ENCODE measurements around the gene LRMDA. TPM values are rescaled to one million over a fixed set of nuclear protein-coding genes. Genes with fewer than 3 reads are reported as not detected.

LRMDA gene
- total RNA-seq, 1 donor: under 0.01 TPM

DNA sequence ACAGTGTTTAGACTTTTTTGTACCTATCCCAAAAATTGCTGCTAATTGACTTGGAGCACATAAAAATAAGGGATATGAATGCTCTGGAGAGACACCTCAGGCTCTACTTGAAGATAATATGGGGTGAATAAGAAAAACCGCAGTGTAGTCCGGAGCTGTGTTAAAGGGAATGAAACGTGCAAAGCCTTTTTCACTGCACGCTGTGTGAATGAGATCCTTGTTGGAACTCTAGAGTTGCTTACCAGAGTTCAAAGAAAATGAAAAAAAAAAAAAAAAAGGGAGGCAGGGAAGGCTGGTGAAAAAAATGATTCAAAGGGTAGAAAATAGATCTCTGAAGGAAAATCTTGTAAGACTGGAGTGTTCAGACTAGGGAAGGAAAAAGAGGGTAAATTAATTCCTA is 226.6 kb downstream of the LRMDA start:
- H3K4me3 ChIP-seq (ENCODE audit: low read depth, low read length): no peak overlapping the region
- no peak for DNase-seq (ENCODE audit: low read depth)
- TF ChIP-seq, protein P1, sequence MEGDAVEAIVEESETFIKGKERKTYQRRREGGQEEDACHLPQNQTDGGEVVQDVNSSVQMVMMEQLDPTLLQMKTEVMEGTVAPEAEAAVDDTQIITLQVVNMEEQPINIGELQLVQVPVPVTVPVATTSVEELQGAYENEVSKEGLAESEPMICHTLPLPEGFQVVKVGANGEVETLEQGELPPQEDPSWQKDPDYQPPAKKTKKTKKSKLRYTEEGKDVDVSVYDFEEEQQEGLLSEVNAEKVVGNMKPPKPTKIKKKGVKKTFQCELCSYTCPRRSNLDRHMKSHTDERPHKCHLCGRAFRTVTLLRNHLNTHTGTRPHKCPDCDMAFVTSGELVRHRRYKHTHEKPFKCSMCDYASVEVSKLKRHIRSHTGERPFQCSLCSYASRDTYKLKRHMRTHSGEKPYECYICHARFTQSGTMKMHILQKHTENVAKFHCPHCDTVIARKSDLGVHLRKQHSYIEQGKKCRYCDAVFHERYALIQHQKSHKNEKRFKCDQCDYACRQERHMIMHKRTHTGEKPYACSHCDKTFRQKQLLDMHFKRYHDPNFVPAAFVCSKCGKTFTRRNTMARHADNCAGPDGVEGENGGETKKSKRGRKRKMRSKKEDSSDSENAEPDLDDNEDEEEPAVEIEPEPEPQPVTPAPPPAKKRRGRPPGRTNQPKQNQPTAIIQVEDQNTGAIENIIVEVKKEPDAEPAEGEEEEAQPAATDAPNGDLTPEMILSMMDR (IDR thresholded peaks at IDR 0.05; ENCODE audit: insufficient read depth, low read depth, low read length): no peak

DNA sequence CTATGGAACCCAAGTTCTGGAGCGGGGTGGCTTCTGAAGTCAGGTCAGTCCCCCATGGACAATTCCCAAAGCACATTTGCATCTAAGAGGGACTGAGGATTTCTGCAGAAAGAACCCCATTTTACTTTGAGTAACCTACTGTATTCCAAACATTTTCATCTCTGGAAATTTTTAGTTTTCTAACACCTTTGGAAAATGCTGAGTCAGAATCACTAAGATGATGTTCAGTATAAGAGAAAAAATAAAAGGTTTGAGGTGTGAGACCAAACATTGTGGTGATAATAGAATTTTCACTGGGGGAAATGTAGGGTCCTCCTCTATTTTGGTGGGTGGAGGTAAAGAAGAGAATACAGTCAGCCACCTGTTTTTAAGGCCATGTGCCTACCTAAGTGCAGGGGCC is 227.1 kb downstream of the LRMDA start:
- no peak for DNase-seq (ENCODE audit: low read depth)
- no peak overlapping the region for H3K4me3 ChIP-seq (ENCODE audit: low read depth, low read length)
- TF ChIP-seq, protein P1 (IDR thresholded peaks at IDR 0.05; ENCODE audit: insufficient read depth, low read depth, low read length): no peak

DNA sequence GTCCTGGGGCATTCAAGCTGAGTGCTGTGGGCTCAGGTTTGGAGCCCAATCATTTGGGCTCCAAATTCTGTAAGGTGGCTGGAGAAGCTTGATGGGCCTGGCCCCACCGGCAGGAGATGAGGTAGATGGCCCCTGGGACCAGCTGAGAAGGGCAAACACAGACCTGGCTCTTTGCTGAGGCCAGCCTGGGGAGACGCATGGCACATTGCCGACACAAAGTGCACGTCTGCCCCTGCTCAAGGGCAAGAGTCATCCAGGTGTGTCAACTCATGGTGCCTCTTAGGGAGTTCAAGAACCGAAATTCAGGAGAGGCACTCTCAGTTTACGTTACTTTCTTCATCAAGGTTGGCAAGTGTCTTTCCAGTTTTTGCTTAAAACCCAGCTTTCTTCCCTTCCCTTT is 227.5 kb downstream of the LRMDA start:
- DNase-seq (ENCODE audit: low read depth): no peak
- H3K4me3 ChIP-seq (ENCODE audit: low read depth, low read length): no peak overlapping the region
- TF ChIP-seq, protein P1 (IDR thresholded peaks at IDR 0.05; ENCODE audit: insufficient read depth, low read depth, low read length): no peak

GRCh38 chr10:75660823-75661222 is 229.4 kb downstream of the LRMDA start:
- TF ChIP-seq, protein P1 (IDR thresholded peaks at IDR 0.05; ENCODE audit: insufficient read depth, low read depth, low read length): no peak
- DNase-seq (ENCODE audit: low read depth): no peak

GRCh38 chr10:75662715-75663114 is 231.3 kb downstream of the LRMDA start:
- TF ChIP-seq, protein P1 (IDR thresholded peaks at IDR 0.05; ENCODE audit: insufficient read depth, low read depth, low read length): no peak
- no peak overlapping the region for H3K4me3 ChIP-seq (ENCODE audit: low read depth, low read length)
- DNase-seq (ENCODE audit: low read depth): peak; percentile 83

More at GRCh38 chr10:75660823-75661222, 229.4 kb downstream of the LRMDA start:
- H3K4me3 ChIP-seq (ENCODE audit: low read depth, low read length): no peak overlapping the region

DNA sequence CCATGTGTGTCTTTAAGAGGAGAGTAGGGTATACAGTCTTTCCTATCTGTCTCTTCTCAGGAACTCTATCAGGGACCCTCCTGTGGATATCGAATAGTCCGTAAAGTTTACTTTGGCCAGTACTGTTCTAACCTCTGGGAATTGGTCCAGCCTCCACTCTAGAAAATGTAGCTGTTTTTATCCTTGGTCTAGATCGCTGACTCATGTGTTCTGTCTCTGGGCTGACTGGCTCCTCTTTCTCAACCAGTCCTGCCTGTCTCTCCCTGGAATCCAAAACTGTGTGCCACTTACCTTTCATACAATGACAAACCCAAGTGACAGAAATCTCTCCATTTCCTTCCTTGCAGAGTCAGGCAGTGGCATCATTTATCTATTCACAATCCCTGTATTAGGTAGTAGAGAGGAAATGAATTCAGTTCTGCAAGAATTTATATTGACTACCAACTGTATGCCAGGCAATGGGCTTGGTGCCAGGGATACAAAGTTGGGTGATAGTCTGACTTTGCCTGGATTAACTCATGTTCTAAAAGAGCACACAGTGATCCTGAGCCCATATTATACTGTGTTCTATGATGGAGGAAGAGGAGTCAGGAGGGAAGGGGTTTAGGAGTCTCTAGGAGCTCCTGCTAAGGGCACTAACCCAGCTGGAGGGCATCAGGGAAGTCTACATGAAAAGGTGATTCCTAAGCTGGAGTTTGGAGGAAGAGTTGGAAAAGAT is 232.7 kb downstream of the LRMDA start:
- TF ChIP-seq, protein P1 (IDR thresholded peaks at IDR 0.05; ENCODE audit: insufficient read depth, low read depth, low read length): no peak
- no peak for DNase-seq (ENCODE audit: low read depth)
- no peak overlapping the region for H3K4me3 ChIP-seq (ENCODE audit: low read depth, low read length)

DNA sequence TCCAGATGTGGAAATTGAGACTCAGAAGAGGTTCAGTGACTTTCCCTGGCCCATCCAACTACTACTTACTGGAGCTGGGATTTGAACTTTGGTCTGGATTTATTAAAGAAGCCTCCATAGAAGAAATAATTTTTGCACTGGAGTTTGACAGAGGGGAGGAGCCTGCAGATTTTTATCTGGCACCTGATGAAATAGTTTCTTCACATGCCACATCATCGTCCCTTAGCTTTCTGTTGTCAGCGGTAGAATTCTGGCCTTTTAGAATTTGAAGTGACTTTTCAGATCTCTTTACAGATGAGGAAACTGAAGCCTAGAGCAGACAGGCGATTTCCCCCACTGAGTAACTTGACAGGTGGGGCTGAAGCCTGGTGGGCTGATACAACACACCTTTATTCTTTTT is 233.5 kb downstream of the LRMDA start:
- TF ChIP-seq, protein P1 (IDR thresholded peaks at IDR 0.05; ENCODE audit: insufficient read depth, low read depth, low read length): no peak
- DNase-seq (ENCODE audit: low read depth): no peak
- no peak overlapping the region for H3K4me3 ChIP-seq (ENCODE audit: low read depth, low read length)

All from fibroblast of villous mesenchyme (primary cell).